ENCODE results near the gene ADIG.

Gene ADIG

GRCh38 chr20:38581013-38581412, at the start of gene ADIG:
TSS of gene ADIG (plus strand) at chr20:38581197. CDS start at chr20:38581251, 54 bp downstream.
- Histone ChIP-seq H3K9ac (ENCODE audit: low read depth, low read length) (no peak within 1 kb of the TSS), H3K9me3 (ENCODE audit: control insufficient read depth, insufficient read depth, low read length) (no peaks in the 10 kb centered on the region), H3K4me1 (ENCODE audit: control insufficient read depth, insufficient read depth, low read length) (peaks cover 3% of the 10 kb centered on the region), H3K4me3 (ENCODE audit: low read depth, low read length) (no peak within 1 kb of the TSS), H3K27me3 (ENCODE audit: control insufficient read depth, insufficient read depth, low read length) (no peaks in the 10 kb centered on the region), H3K36me3 (ENCODE audit: control insufficient read depth, insufficient read depth, low read length) (no peaks in the 10 kb centered on the region)

- Histone ChIP-seq H3K27me3 (ENCODE audit: control insufficient read depth, insufficient read depth, low read length) (no peaks in the 10 kb centered on the region), H3K4me1 (ENCODE audit: control insufficient read depth, insufficient read depth, low read length) (no peaks in the 10 kb centered on the region), H3K9me3 (ENCODE audit: control insufficient read depth, insufficient read depth, low read length) (no peaks in the 10 kb centered on the region), H3K4me3 (ENCODE audit: low read depth, low read length) (no peak overlapping the region), H3K9ac (ENCODE audit: low read depth, low read length) (no peak overlapping the region), H3K36me3 (ENCODE audit: control insufficient read depth, insufficient read depth, low read length) (peaks cover 12% of the 10 kb centered on the region)
These were observed 46.2 kb upstream of the ADIG start for GRCh38 chr20:38534756-38535155.

- H3K9ac ChIP-seq (ENCODE audit: low read depth, low read length) = no peak overlapping the region
- H3K36me3 ChIP-seq (ENCODE audit: control insufficient read depth, insufficient read depth, low read length) = peaks cover 12% of the 10 kb centered on the region
- no peak overlapping the region for H3K4me3 ChIP-seq (ENCODE audit: low read depth, low read length)
- no peaks in the 10 kb centered on the region for H3K4me1 ChIP-seq (ENCODE audit: control insufficient read depth, insufficient read depth, low read length)
- H3K27me3 ChIP-seq (ENCODE audit: control insufficient read depth, insufficient read depth, low read length) = no peaks in the 10 kb centered on the region
- no peaks in the 10 kb centered on the region for H3K9me3 ChIP-seq (ENCODE audit: control insufficient read depth, insufficient read depth, low read length)
These were observed 44.7 kb upstream of the ADIG start for GRCh38 chr20:38536310-38536709.

GRCh38 chr20:38537176-38537575, 43.8 kb upstream of the ADIG start:
- no peaks in the 10 kb centered on the region for H3K27me3 ChIP-seq (ENCODE audit: control insufficient read depth, insufficient read depth, low read length)
- H3K36me3 ChIP-seq (ENCODE audit: control insufficient read depth, insufficient read depth, low read length) = peaks cover 16% of the 10 kb centered on the region
- no peak overlapping the region for H3K4me3 ChIP-seq (ENCODE audit: low read depth, low read length)
- H3K4me1 ChIP-seq (ENCODE audit: control insufficient read depth, insufficient read depth, low read length) = no peaks in the 10 kb centered on the region
- no peaks in the 10 kb centered on the region for H3K9me3 ChIP-seq (ENCODE audit: control insufficient read depth, insufficient read depth, low read length)
- no peak overlapping the region for H3K9ac ChIP-seq (ENCODE audit: low read depth, low read length)

- no peaks in the 10 kb centered on the region for H3K27me3 ChIP-seq (ENCODE audit: control insufficient read depth, insufficient read depth, low read length)
- H3K4me3 ChIP-seq (ENCODE audit: low read depth, low read length) = no peak overlapping the region
- no peak overlapping the region for H3K9ac ChIP-seq (ENCODE audit: low read depth, low read length)
- H3K4me1 ChIP-seq (ENCODE audit: control insufficient read depth, insufficient read depth, low read length) = no peaks in the 10 kb centered on the region
- peaks cover 16% of the 10 kb centered on the region for H3K36me3 ChIP-seq (ENCODE audit: control insufficient read depth, insufficient read depth, low read length)
- no peaks in the 10 kb centered on the region for H3K9me3 ChIP-seq (ENCODE audit: control insufficient read depth, insufficient read depth, low read length)
These were observed 42.2 kb upstream of the ADIG start for GRCh38 chr20:38538789-38539188.

GRCh38 chr20:38543014-38543906, 37.7 kb upstream of the ADIG start:
- Histone ChIP-seq H3K27me3 (ENCODE audit: control insufficient read depth, insufficient read depth, low read length) (no peaks in the 10 kb centered on the region), H3K4me1 (ENCODE audit: control insufficient read depth, insufficient read depth, low read length) (no peaks in the 10 kb centered on the region), H3K36me3 (ENCODE audit: control insufficient read depth, insufficient read depth, low read length) (peaks cover 6% of the 10 kb centered on the region), H3K4me3 (ENCODE audit: low read depth, low read length) (no peak overlapping the region), H3K9me3 (ENCODE audit: control insufficient read depth, insufficient read depth, low read length) (no peaks in the 10 kb centered on the region), H3K9ac (ENCODE audit: low read depth, low read length) (no peak overlapping the region)

GRCh38 chr20:38545771-38546170, 35.2 kb upstream of the ADIG start:
- H3K36me3 ChIP-seq (ENCODE audit: control insufficient read depth, insufficient read depth, low read length) = peaks cover 12% of the 10 kb centered on the region
- H3K9me3 ChIP-seq (ENCODE audit: control insufficient read depth, insufficient read depth, low read length) = no peaks in the 10 kb centered on the region
- H3K4me1 ChIP-seq (ENCODE audit: control insufficient read depth, insufficient read depth, low read length) = no peaks in the 10 kb centered on the region
- H3K27me3 ChIP-seq (ENCODE audit: control insufficient read depth, insufficient read depth, low read length) = no peaks in the 10 kb centered on the region
- no peak overlapping the region for H3K9ac ChIP-seq (ENCODE audit: low read depth, low read length)
- no peak overlapping the region for H3K4me3 ChIP-seq (ENCODE audit: low read depth, low read length)

GRCh38 chr20:38547288-38548085, 33.5 kb upstream of the ADIG start:
- Histone ChIP-seq H3K4me3 (ENCODE audit: low read depth, low read length) (no peak overlapping the region), H3K27me3 (ENCODE audit: control insufficient read depth, insufficient read depth, low read length) (no peaks in the 10 kb centered on the region), H3K9me3 (ENCODE audit: control insufficient read depth, insufficient read depth, low read length) (no peaks in the 10 kb centered on the region), H3K36me3 (ENCODE audit: control insufficient read depth, insufficient read depth, low read length) (peaks cover 8% of the 10 kb centered on the region), H3K9ac (ENCODE audit: low read depth, low read length) (no peak overlapping the region), H3K4me1 (ENCODE audit: control insufficient read depth, insufficient read depth, low read length) (no peaks in the 10 kb centered on the region)

- H3K36me3 ChIP-seq (ENCODE audit: control insufficient read depth, insufficient read depth, low read length) = peaks cover 8% of the 10 kb centered on the region
- H3K9me3 ChIP-seq (ENCODE audit: control insufficient read depth, insufficient read depth, low read length) = no peaks in the 10 kb centered on the region
- H3K9ac ChIP-seq (ENCODE audit: low read depth, low read length) = no peak overlapping the region
- H3K4me1 ChIP-seq (ENCODE audit: control insufficient read depth, insufficient read depth, low read length) = no peaks in the 10 kb centered on the region
- no peaks in the 10 kb centered on the region for H3K27me3 ChIP-seq (ENCODE audit: control insufficient read depth, insufficient read depth, low read length)
- H3K4me3 ChIP-seq (ENCODE audit: low read depth, low read length) = no peak overlapping the region
These were observed 32.5 kb upstream of the ADIG start for GRCh38 chr20:38548356-38549083.

- H3K27me3 ChIP-seq (ENCODE audit: control insufficient read depth, insufficient read depth, low read length) = no peaks in the 10 kb centered on the region
- no peaks in the 10 kb centered on the region for H3K4me1 ChIP-seq (ENCODE audit: control insufficient read depth, insufficient read depth, low read length)
- H3K9ac ChIP-seq (ENCODE audit: low read depth, low read length) = no peak overlapping the region
- H3K4me3 ChIP-seq (ENCODE audit: low read depth, low read length) = no peak overlapping the region
- peaks cover 8% of the 10 kb centered on the region for H3K36me3 ChIP-seq (ENCODE audit: control insufficient read depth, insufficient read depth, low read length)
- H3K9me3 ChIP-seq (ENCODE audit: control insufficient read depth, insufficient read depth, low read length) = no peaks in the 10 kb centered on the region
These were observed 30.7 kb upstream of the ADIG start for GRCh38 chr20:38550274-38550673.

- no peak overlapping the region for H3K4me3 ChIP-seq (ENCODE audit: low read depth, low read length)
- H3K4me1 ChIP-seq (ENCODE audit: control insufficient read depth, insufficient read depth, low read length) = no peaks in the 10 kb centered on the region
- H3K36me3 ChIP-seq (ENCODE audit: control insufficient read depth, insufficient read depth, low read length) = peaks cover 8% of the 10 kb centered on the region
- H3K27me3 ChIP-seq (ENCODE audit: control insufficient read depth, insufficient read depth, low read length) = no peaks in the 10 kb centered on the region
- no peak overlapping the region for H3K9ac ChIP-seq (ENCODE audit: low read depth, low read length)
- no peaks in the 10 kb centered on the region for H3K9me3 ChIP-seq (ENCODE audit: control insufficient read depth, insufficient read depth, low read length)
These were observed 29.9 kb upstream of the ADIG start for GRCh38 chr20:38551056-38551626.
